Gastroesophageal sphincter (tissue), 4 donors: Measurements from ENCODE around the gene SLC35G3. TPM values are rescaled to one million over a fixed set of nuclear protein-coding genes. Genes with fewer than 3 reads are reported as not detected.
A peak's percentile ranks its signal among the peaks of the same experiment; 100 is the strongest.
"Not testable (repeated sequence)": the region's sequence is repeated elsewhere in the genome, so short reads cannot be mapped to it uniquely, and the experiment has no call there.

Experiments used
- ATAC-seq: fragments of 150-250 bp; one replicate; pipeline ENCODE4 v1.9.1; 2016; ENCODE audit warnings: mild to moderate bottlenecking, moderate library complexity
- H3K27ac ChIP-seq, 4 donors: fragments of 200-600 bp; sonication (generic) in 3 of 4; 1 replicate in 3 of 4; 2 replicates in 1 of 4; pipeline ENCODE4 v1.5.1; 2016 to 2019
- H3K27me3 ChIP-seq: fragments of 200-600 bp; sonication (generic); one replicate; pipeline ENCODE4 v1.5.1; 2019
- H3K36me3 ChIP-seq, 2 donors: fragments of 200-600 bp; sonication (generic); one replicate each; pipeline ENCODE4 v1.5.1; 2019; ENCODE audit warnings: control low read depth in 1 of 2
- H3K4me1 ChIP-seq, 3 donors: fragments of 200-600 bp; sonication (generic); 1 replicate in 2 of 3; 2 replicates in 1 of 3; pipeline ENCODE4 v1.5.1; 2016 to 2019; ENCODE audit warnings: control low read depth in 2 of 3
- H3K4me3 ChIP-seq, 2 donors: fragments of 200-600 bp; sonication (generic); one replicate each; pipeline ENCODE4 v1.5.1; 2019; ENCODE audit warnings: mild to moderate bottlenecking in 1 of 2, moderate library complexity in 1 of 2
- H3K9me3 ChIP-seq, 3 donors: fragments of 200-600 bp; sonication (generic); one replicate each; pipeline ENCODE4 v1.5.1; 2017 to 2019; ENCODE audit warnings: control low read depth in 2 of 3
- CTCF ChIP-seq, 4 experiments: fragments of 200-600 bp in 2 of 4; fragments of 450-650 bp in 2 of 4; sonication (generic) in 1 of 4; IDR thresholded peaks; one replicate each; pipeline ENCODE4 v1.5.1; 2017 to 2019; ENCODE audit warnings: antibody characterized with exemption in 4 of 4, mild to moderate bottlenecking in 2 of 4, moderate library complexity in 2 of 4
- EP300 ChIP-seq: sonication (generic); formaldehyde crosslinking; IDR thresholded peaks from one replicate; pipeline ENCODE4 v1.6.1; 2017; ENCODE audit warnings: antibody characterized with exemption, mild to moderate bottlenecking
- POLR2A ChIP-seq, 2 donors: fragments of 450-650 bp; IDR thresholded peaks; one replicate each; pipeline ENCODE4 v1.6.1; 2017; ENCODE audit warnings: antibody characterized with exemption in 2 of 2, mild to moderate bottlenecking in 2 of 2, moderate library complexity in 1 of 2
- POLR2AphosphoS5 ChIP-seq: sonication (generic); formaldehyde crosslinking; IDR thresholded peaks from one replicate; pipeline ENCODE4 v1.6.1; 2017; ENCODE audit warnings: antibody characterized with exemption
- WGBS, 2 donors: methylation state at CpG; one replicate each; pipeline ENCODE4 v1.1.5; 2018; ENCODE audit warnings: low coverage in 1 of 2; 5-methylcytosine and 5-hydroxymethylcytosine counted together
- total RNA-seq, 4 donors: library from RNA; depleted of rRNA; stranded (reverse); fragments of >200 nt; gene quantifications; one replicate each; pipeline ENCODE4 v1.1.0, GENCODE V29; 2016

SLC35G3 gene
- total RNA-seq = not detected

GRCh38 chr17:35194001-35194400 lies at the start of gene SLC35G3:
Gene SLC35G3, minus strand, starts transcription at chr17:35194393. Its CDS starts 86 bp downstream, at chr17:35194307.
- H3K36me3 ChIP-seq, H3K9me3 ChIP-seq, H3K4me1 ChIP-seq, ATAC-seq, H3K4me3 ChIP-seq, H3K27me3 ChIP-seq, H3K27ac ChIP-seq: not testable (repeated sequence)
- WGBS, 2 donors = 94% methylated on average over 8 of the region's 12 CpGs; no CpG with 5 or more reads in 1 of the 2 donors

DNA sequence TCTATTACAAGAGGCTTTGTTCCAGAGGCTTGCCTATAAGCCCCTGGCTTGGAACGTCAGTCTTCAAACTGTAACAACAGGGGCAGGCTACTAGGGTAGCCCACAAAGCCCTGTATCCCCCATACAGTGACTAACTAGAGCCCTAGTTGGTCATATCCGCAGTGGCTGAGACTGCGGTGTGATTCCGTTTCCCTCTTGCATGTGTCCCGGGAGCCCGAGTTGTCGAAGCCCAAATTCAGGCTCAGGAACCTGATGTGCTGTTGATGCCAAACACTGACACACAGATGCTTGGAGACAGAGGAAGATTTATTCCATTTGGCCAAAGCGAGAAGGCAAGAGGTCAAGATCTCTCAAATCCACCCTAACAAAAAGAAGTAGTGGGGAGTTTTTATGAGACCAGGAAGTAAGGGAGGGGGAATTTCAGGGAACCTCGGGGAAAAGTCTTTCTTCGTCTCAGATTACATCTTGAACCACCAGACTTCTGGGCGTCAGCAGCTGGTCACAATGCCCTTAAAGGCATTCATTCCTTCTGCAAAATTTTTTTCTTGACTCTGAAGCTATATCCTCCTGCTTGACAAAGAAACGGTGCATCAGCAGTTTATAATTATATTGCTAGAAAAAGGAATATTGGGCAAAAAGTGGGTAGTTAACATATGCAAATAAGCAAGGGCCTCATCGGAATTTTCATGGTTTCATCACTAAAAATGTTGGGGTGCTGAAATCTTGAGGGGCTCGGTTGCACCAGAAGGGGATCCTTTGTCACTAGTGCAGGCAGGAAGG lies 49.6 kb upstream of the SLC35G3 start:
- TF ChIP-seq CTCF (IDR thresholded peaks at IDR 0.05) = no peak
- peak; percentile 40 for TF ChIP-seq POLR2AphosphoS5
- ATAC-seq = peak; percentile 37
- Histone ChIP-seq H3K27ac (peak overlapping the region; percentile 75 to 98 (median 95)), H3K4me3 (peak overlapping the region; percentile 52 to 88), H3K9me3 (no peaks in the 10 kb centered on the region), H3K4me1 (peaks cover 3 to 53% (median 16%) of the 10 kb centered on the region in 3 donors), H3K27me3 (no peaks in the 10 kb centered on the region), H3K36me3 (peaks cover 0 to 14% of the 10 kb centered on the region in 2 donors)
- 4 to 12% methylated on average over 6 to 9 of the region's 14 CpGs for WGBS, 2 donors

DNA sequence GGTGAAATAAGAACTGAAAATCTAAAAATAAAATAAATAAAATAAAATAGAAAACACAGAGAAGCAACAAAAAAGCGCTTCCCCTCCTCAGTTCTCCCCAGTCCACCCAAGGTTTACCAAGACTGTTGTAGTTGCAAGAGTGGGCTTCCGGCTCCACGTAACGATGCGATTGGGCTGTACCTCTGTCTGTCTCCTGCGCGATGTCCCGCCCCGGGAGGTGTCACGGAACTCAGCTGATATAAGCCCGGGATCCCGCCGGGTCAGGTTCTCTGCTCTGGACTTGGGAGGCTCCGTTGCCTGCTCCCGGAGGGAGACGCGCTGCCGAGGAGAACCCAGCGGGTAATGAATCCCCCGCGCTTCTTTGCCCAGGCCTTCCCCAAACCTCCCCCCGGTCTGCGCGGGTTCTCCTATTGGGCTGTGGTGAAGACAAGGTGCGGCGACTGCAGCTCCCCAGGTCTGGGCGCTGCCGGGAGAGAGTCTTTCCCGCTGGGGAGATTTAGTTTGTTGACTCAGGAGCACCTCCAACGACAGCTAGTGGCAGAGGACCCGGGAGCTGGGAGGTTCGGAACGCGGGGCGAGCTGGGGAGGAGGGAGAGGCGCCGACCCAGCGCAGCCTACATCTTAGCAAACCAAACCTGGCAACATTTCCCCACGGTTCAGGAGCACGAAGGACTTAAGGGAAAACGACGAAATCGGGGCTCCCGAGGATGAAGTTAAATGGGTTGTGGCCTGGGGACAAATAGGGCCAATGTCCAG lies 48.8 kb upstream of the SLC35G3 start, which contains the start of gene SLFN5:
Gene SLFN5 (plus strand): TSS at position 268 of the 756 bp plus-strand sequence. CDS start 15,619 bp downstream, outside the sequence.
- no peak for TF ChIP-seq EP300
- no peak for TF ChIP-seq CTCF (IDR thresholded peaks at IDR 0.05)
- TF ChIP-seq POLR2A (IDR thresholded peaks at IDR 0.05) = peak; percentile 90 to 96
- TF ChIP-seq POLR2AphosphoS5 = peak; percentile 98
- H3K9me3 ChIP-seq = no peaks in the 10 kb centered on the region
- peak within 1 kb of the TSS; percentile 52 to 88 for H3K4me3 ChIP-seq
- H3K27ac ChIP-seq = peak within 1 kb of the TSS; percentile 75 to 98 (median 95)
- WGBS, 2 donors = 0 to 1% methylated on average over 8 to 23 of the region's 44 CpGs
- ATAC-seq = peak; percentile 95
- no peaks in the 10 kb centered on the region for H3K27me3 ChIP-seq
- peaks cover 3 to 53% (median 16%) of the 10 kb centered on the region in 3 donors for H3K4me1 ChIP-seq
- H3K36me3 ChIP-seq = peaks cover 0 to 7% of the 10 kb centered on the region in 2 donors

DNA sequence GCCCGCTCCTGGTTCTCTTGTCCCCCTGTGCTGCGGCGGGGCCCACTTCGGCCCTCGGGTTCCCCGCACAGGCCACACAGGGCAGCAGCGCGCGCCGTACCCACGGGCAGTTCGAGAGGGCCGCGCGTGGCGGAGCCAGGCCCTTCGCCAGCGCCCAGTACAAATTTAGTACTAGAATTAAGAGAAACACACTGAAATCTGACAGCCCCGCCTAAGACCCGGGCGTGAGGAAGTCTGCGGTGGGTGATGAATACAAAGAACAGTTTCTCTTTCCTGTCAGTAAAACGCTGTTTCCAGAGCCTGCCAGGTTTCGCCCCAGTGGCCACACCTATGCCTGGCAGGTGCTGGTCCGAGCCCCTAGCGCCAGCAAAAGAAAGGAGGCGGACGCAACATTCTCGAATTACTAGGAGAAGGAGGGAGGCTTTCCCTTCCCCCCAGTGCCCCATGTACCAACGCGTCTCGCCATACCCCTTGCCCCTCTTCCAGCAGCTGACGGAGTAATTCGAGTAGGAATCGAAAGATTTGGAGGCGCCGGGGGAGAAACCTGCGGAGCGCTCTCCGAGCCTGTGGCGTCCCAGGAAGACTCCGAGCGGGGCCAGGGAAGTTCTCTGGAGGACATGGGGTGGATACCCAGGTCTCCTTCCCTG lies 48.1 kb upstream of the SLC35G3 start:
- 0 to 1% methylated on average over 1 to 14 of the region's 43 CpGs for WGBS, 2 donors
- H3K9me3 ChIP-seq = no peaks in the 10 kb centered on the region
- H3K4me1 ChIP-seq = peaks cover 3 to 47% (median 16%) of the 10 kb centered on the region in 3 donors
- H3K27me3 ChIP-seq = no peaks in the 10 kb centered on the region
- H3K4me3 ChIP-seq = peak overlapping the region; percentile 52 to 88
- ATAC-seq = peak; percentile 37
- H3K36me3 ChIP-seq = peaks cover 0 to under 1% of the 10 kb centered on the region in 2 donors
- TF ChIP-seq POLR2AphosphoS5 (peak; percentile 5), POLR2A (IDR thresholded peaks at IDR 0.05) (no peak), CTCF (IDR thresholded peaks at IDR 0.05) (peak in 3 of 4 experiments; percentile 45 to 49 (median 49)), EP300 (no peak)
- peak overlapping the region; percentile 75 to 98 (median 95) for H3K27ac ChIP-seq

- Histone ChIP-seq H3K27ac (peak overlapping the region in 3 of 4 donors; percentile 92 to 98 (median 98)), H3K4me1 (peaks cover 3 to 40% (median 16%) of the 10 kb centered on the region in 3 donors), H3K9me3 (no peaks in the 10 kb centered on the region), H3K27me3 (no peaks in the 10 kb centered on the region), H3K4me3 (peak overlapping the region; percentile 52 to 88), H3K36me3 (no peaks in the 10 kb centered on the region)
- whole genome bisulfite sequencing, 2 donors = 66 to 90% methylated on average over 6 to 12 of the region's 19 CpGs
- TF ChIP-seq EP300 (no peak), CTCF (IDR thresholded peaks at IDR 0.05) (no peak), POLR2A (IDR thresholded peaks at IDR 0.05) (no peak), POLR2AphosphoS5 (no peak)
- ATAC-seq = no peak
These were observed 47.3 kb upstream of the SLC35G3 start for GRCh38 chr17:35241520-35241919.
